GM23248 (cell line): ENCODE results near the gene BCKDK. TPM values are rescaled to one million over a fixed set of nuclear protein-coding genes. Genes with fewer than 3 reads are reported as not detected.

Experiments used
- DNase-seq: peaks from one replicate; pipeline ENCODE4 v3.0.0-alpha.2; 2015
- H2AFZ ChIP-seq: fragments of 200-600 bp; sonication (generic); 2 replicates; pipeline ENCODE4 v1.6.1; 2016; ENCODE audit warnings: antibody characterized with exemption
- H3F3A ChIP-seq: fragments of 200-600 bp; sonication (generic); 2 replicates; pipeline ENCODE4 v1.6.1; 2016; ENCODE audit warnings: mild to moderate bottlenecking, antibody characterized with exemption, mixed run types; ENCODE audit not compliant: insufficient read depth
- H3K27ac ChIP-seq: fragments of 200-600 bp; sonication (generic); 2 replicates; pipeline ENCODE4 v1.5.1; 2016; ENCODE audit warnings: mild to moderate bottlenecking
- H3K27me3 ChIP-seq: fragments of 200-600 bp; sonication (generic); replicated peaks from 2 replicates; pipeline ENCODE4 v1.6.1; 2016; ENCODE audit warnings: mild to moderate bottlenecking; ENCODE audit not compliant: insufficient read depth
- H3K36me3 ChIP-seq: fragments of 200-600 bp; sonication (generic); 2 replicates; pipeline ENCODE4 v1.6.1; 2016; ENCODE audit warnings: low read depth, mild to moderate bottlenecking
- H3K4me1 ChIP-seq: fragments of 200-600 bp; sonication (generic); 2 replicates; pipeline ENCODE4 v1.6.1; 2016; ENCODE audit warnings: mild to moderate bottlenecking; ENCODE audit not compliant: insufficient read depth
- H3K4me2 ChIP-seq: fragments of 200-600 bp; sonication (generic); one replicate; pipeline ENCODE4 v1.6.1; 2016; ENCODE audit warnings: mild to moderate bottlenecking; ENCODE audit not compliant: unreplicated experiment
- H3K4me3 ChIP-seq: fragments of 200-600 bp; sonication (generic); 2 replicates; pipeline ENCODE4 v1.5.1; 2016; ENCODE audit warnings: mild to moderate bottlenecking
- H3K79me2 ChIP-seq: fragments of 200-600 bp; sonication (generic); 2 replicates; pipeline ENCODE4 v1.6.1; 2016; ENCODE audit warnings: mild to moderate bottlenecking; ENCODE audit not compliant: insufficient read depth
- H3K9ac ChIP-seq: fragments of 200-600 bp; sonication (generic); 2 replicates; pipeline ENCODE4 v1.6.1; 2016; ENCODE audit warnings: mild to moderate bottlenecking
- H3K9me2 ChIP-seq: fragments of 200-600 bp; sonication (generic); 2 replicates; pipeline ENCODE4 v1.6.1; 2016; ENCODE audit warnings: mixed run types, mild to moderate bottlenecking, moderate library complexity; ENCODE audit not compliant: insufficient read depth
- H3K9me3 ChIP-seq: fragments of 200-600 bp; sonication (generic); one replicate; pipeline ENCODE4 v1.6.1; 2017; ENCODE audit warnings: low read depth
- H4K20me1 ChIP-seq: fragments of 200-600 bp; sonication (generic); 2 replicates; pipeline ENCODE4 v1.6.0; 2016; ENCODE audit not compliant: insufficient read depth
- EZH2 ChIP-seq: fragments of 200-600 bp; sonication (generic); IDR thresholded peaks from 2 replicates; pipeline ENCODE4 v1.6.1; 2018; ENCODE audit warnings: antibody characterized with exemption, mild to moderate bottlenecking; ENCODE audit not compliant: insufficient read depth, poor library complexity, severe bottlenecking
- EZH2phosphoT487 ChIP-seq: fragments of 200-600 bp; sonication (generic); IDR thresholded peaks from 2 replicates; pipeline ENCODE4 v1.6.1; 2018; ENCODE audit warnings: antibody characterized with exemption, moderate library complexity, mild to moderate bottlenecking, low read depth; ENCODE audit not compliant: insufficient read depth
- WGBS, 2 experiments: methylation state at CpG; one replicate each; pipeline ENCODE4 v1.1.6; 2015 to 2017; ENCODE audit warnings: low lambda C conversion rate in 2 of 2, low coverage in 1 of 2; ENCODE audit errors: missing lambda C conversion rate in 2 of 2; 5-methylcytosine and 5-hydroxymethylcytosine counted together
- in situ Hi-C: fragments of 300-500 bp; cut with MboI; formaldehyde crosslinking; loops from 2 replicates; pipeline ENCODE4 v1.15.0; 2020
- polyA plus RNA-seq: library from polyadenylated mRNA; unstranded; fragments of >200 nt; fragmentation: Nextera tagmentation; extraction: Ambion mirVana; gene quantifications from 2 replicates; pipeline ENCODE4 v1.2.1, GENCODE V29; 2016
- total RNA-seq: library from RNA; depleted of rRNA; stranded (reverse); fragments of >200 nt; shearing (Covaris generic); gene quantifications from 2 replicates; pipeline ENCODE4 v1.2.3, GENCODE V29; 2014

The BCKDK gene
- total and polyA plus RNA-seq, 2 experiments from 2014 or later: 71.4 to 108 TPM

GRCh38 chr16:31130336-31130891 lies 22.2 kb downstream of the BCKDK start:
- no peaks in the 10 kb centered on the region for H3K79me2 ChIP-seq
- 99 to 100% methylated on average over 7 to 10 of the region's 10 CpGs for WGBS, 2 experiments

GRCh38 chr16:31130899-31131298 lies 22.7 kb downstream of the BCKDK start:
- Histone ChIP-seq H3K9ac (no peak overlapping the region), H3K27me3 (no peaks in the 10 kb centered on the region), H3K4me3 (no peak overlapping the region), H3K4me1 (no peaks in the 10 kb centered on the region), H3K9me3 (no peaks in the 10 kb centered on the region), H3K4me2 (no peak overlapping the region), H3K36me3 (no peaks in the 10 kb centered on the region), H3F3A (no peaks in the 10 kb centered on the region), H3K9me2 (no peaks in the 10 kb centered on the region), H2AFZ (no peak overlapping the region), H3K79me2 (no peaks in the 10 kb centered on the region), H4K20me1 (no peaks in the 10 kb centered on the region), H3K27ac (no peak overlapping the region)
- no peak for DNase-seq
- in situ Hi-C loops: no loop called here
- TF ChIP-seq EZH2: no peak
- no peak for TF ChIP-seq EZH2phosphoT487
- 88 to 92% methylated on average over 5 of the region's 6 CpGs for WGBS, 2 experiments

More at GRCh38 chr16:31130336-31130891, 22.2 kb downstream of the BCKDK start:
- no peaks in the 10 kb centered on the region for H4K20me1 ChIP-seq
- no peak overlapping the region for H2AFZ ChIP-seq
- H3K36me3 ChIP-seq: no peaks in the 10 kb centered on the region
- H3K4me1 ChIP-seq: no peaks in the 10 kb centered on the region
- in situ Hi-C loops: no loop called here
- H3K4me3 ChIP-seq: no peak overlapping the region
- H3K4me2 ChIP-seq: no peak overlapping the region
- no peaks in the 10 kb centered on the region for H3K9me2 ChIP-seq
- no peaks in the 10 kb centered on the region for H3F3A ChIP-seq
- H3K27me3 ChIP-seq: no peaks in the 10 kb centered on the region
- no peak overlapping the region for H3K27ac ChIP-seq
- H3K9ac ChIP-seq: no peak overlapping the region
- no peaks in the 10 kb centered on the region for H3K9me3 ChIP-seq
- TF ChIP-seq EZH2: no peak
- TF ChIP-seq EZH2phosphoT487: no peak
- no peak for DNase-seq

GRCh38 chr16:31131416-31131815 lies 23.2 kb downstream of the BCKDK start:
- H3K79me2 ChIP-seq: no peaks in the 10 kb centered on the region
- no peaks in the 10 kb centered on the region for H3K9me3 ChIP-seq
- H3K4me2 ChIP-seq: no peak overlapping the region
- TF ChIP-seq EZH2phosphoT487 (no peak), EZH2 (no peak)
- 88 to 90% methylated on average over 11 of the region's 11 CpGs for WGBS, 2 experiments
- H3F3A ChIP-seq: no peaks in the 10 kb centered on the region
- H3K9me2 ChIP-seq: no peaks in the 10 kb centered on the region
- no peaks in the 10 kb centered on the region for H3K36me3 ChIP-seq
- no peak overlapping the region for H2AFZ ChIP-seq
- no peak for DNase-seq
- H3K4me3 ChIP-seq: no peak overlapping the region
- in situ Hi-C loops: no loop called here
- no peaks in the 10 kb centered on the region for H3K27me3 ChIP-seq
- no peaks in the 10 kb centered on the region for H3K4me1 ChIP-seq
- no peaks in the 10 kb centered on the region for H4K20me1 ChIP-seq
- H3K9ac ChIP-seq: no peak overlapping the region
- H3K27ac ChIP-seq: no peak overlapping the region

- Histone ChIP-seq H3K27me3 (no peaks in the 10 kb centered on the region), H3F3A (no peaks in the 10 kb centered on the region), H3K4me1 (no peaks in the 10 kb centered on the region), H3K36me3 (no peaks in the 10 kb centered on the region), H3K79me2 (no peaks in the 10 kb centered on the region), H3K9me2 (no peaks in the 10 kb centered on the region), H3K4me2 (no peak overlapping the region), H3K9me3 (no peaks in the 10 kb centered on the region), H2AFZ (no peak overlapping the region), H3K9ac (no peak overlapping the region), H3K4me3 (no peak overlapping the region), H3K27ac (no peak overlapping the region), H4K20me1 (no peaks in the 10 kb centered on the region)
- whole genome bisulfite sequencing, 2 experiments: 78 to 80% methylated on average over 5 of the region's 5 CpGs
- no peak for DNase-seq
- in situ Hi-C loops: no loop called here
- no peak for TF ChIP-seq EZH2phosphoT487
- no peak for TF ChIP-seq EZH2
Measured at GRCh38 chr16:31131841-31132271, 23.7 kb downstream of the BCKDK start.
